ENCODE results near the gene CFAP54.

DNA sequence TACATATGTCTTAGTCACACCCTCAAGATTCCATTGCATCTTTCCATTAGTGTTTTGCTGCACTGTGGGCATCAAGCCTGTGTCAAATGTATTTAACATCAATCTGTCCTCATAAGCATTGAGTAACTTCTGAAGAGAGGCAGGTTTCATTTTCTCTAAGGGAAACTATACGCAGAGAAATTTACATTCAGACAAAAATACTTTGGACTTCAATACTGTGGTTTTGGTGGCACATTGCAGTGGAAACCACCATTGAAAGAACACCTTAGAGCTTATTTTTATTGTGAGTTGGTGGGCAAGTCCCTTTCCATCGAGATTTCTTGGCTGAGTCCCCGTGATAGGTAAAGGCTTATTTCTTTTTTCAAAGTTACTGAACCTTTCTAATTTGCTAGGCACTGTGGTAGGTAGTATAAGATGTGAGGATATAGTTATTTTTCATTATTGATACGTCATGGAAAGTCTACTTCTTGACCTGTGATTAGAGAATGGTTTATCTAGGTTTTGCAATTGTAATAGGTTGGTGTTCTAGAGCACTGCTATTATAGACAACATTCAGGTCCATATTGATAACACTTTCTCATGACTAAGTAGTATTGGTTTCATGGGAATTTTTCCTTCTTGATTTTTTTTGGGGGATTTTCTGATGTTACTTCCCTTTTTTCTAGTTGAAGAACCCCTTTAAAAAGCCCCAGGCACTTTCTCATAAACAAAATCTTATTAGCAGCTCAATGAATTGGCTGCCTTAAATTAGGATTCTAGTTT lies 81.9 kb downstream of the CFAP54 start:
- TF ChIP-seq, protein P1, sequence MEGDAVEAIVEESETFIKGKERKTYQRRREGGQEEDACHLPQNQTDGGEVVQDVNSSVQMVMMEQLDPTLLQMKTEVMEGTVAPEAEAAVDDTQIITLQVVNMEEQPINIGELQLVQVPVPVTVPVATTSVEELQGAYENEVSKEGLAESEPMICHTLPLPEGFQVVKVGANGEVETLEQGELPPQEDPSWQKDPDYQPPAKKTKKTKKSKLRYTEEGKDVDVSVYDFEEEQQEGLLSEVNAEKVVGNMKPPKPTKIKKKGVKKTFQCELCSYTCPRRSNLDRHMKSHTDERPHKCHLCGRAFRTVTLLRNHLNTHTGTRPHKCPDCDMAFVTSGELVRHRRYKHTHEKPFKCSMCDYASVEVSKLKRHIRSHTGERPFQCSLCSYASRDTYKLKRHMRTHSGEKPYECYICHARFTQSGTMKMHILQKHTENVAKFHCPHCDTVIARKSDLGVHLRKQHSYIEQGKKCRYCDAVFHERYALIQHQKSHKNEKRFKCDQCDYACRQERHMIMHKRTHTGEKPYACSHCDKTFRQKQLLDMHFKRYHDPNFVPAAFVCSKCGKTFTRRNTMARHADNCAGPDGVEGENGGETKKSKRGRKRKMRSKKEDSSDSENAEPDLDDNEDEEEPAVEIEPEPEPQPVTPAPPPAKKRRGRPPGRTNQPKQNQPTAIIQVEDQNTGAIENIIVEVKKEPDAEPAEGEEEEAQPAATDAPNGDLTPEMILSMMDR (conservative IDR thresholded peaks at IDR 0.05; ENCODE audit: low read depth, low read length) = no peak
- no peak for TF ChIP-seq POLR2A (IDR thresholded peaks at IDR 0.05; ENCODE audit: low read depth, low read length)
- no peak for TF ChIP-seq RFX5 (IDR thresholded peaks at IDR 0.05; ENCODE audit: low read depth, low read length)
- no peak for TF ChIP-seq USF2 (IDR thresholded peaks at IDR 0.05; ENCODE audit: low read depth, low read length)
- TF ChIP-seq SMC3 (IDR thresholded peaks at IDR 0.05; ENCODE audit: low read depth, low read length) = no peak

Data from IMR-90 (cell line).